Peyer's patch (tissue), 4 donors: Measurements from ENCODE around the gene AASDH.

Source experiments
- POLR2A ChIP-seq, 2 donors: fragments of 450-650 bp; IDR thresholded peaks; one replicate each; pipeline ENCODE4 v1.5.1; 2017; ENCODE audit warnings: antibody characterized with exemption in 2 of 2, mild to moderate bottlenecking in 2 of 2, moderate library complexity in 2 of 2
- TF ChIP-seq, protein P1 (sequence below), 6 experiments: fragments of 450-650 bp in 4 of 6; fragments of 200-600 bp in 2 of 6; sonication (generic) in 1 of 6; IDR thresholded peaks; one replicate each; pipeline ENCODE4 v1.5.1; 2017 to 2019; ENCODE audit warnings: antibody characterized with exemption in 6 of 6, mild to moderate bottlenecking in 3 of 6, moderate library complexity in 1 of 6

DNA sequence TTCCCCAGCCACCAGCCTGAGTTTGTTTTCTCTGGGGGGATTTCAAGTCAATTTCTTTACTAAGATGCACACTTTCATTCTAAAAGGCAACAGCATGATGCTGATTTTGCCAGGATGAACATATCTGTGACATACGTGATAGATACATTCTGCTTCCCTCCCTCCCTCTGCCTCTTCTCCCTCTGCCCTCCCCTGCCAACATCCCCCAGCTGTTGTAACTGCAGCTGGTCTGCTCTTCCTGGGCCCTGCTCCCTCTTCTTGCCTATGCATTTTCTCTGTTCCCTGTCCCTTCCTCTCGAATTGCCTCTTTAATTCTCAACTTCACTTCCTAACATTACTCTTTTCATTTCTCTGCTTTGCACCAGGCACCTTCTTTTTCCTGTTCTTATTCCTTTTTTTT, 83.4 kb downstream of the AASDH start:
- TF ChIP-seq, protein P1, sequence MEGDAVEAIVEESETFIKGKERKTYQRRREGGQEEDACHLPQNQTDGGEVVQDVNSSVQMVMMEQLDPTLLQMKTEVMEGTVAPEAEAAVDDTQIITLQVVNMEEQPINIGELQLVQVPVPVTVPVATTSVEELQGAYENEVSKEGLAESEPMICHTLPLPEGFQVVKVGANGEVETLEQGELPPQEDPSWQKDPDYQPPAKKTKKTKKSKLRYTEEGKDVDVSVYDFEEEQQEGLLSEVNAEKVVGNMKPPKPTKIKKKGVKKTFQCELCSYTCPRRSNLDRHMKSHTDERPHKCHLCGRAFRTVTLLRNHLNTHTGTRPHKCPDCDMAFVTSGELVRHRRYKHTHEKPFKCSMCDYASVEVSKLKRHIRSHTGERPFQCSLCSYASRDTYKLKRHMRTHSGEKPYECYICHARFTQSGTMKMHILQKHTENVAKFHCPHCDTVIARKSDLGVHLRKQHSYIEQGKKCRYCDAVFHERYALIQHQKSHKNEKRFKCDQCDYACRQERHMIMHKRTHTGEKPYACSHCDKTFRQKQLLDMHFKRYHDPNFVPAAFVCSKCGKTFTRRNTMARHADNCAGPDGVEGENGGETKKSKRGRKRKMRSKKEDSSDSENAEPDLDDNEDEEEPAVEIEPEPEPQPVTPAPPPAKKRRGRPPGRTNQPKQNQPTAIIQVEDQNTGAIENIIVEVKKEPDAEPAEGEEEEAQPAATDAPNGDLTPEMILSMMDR (IDR thresholded peaks at IDR 0.05): no peak
- TF ChIP-seq POLR2A (IDR thresholded peaks at IDR 0.05): no peak
